ENCODE measurements around the gene MRPS21.
A peak's percentile ranks its signal among the peaks of the same experiment; 100 is the strongest.
"Not testable (repeated sequence)": the region's sequence is repeated elsewhere in the genome, so short reads cannot be mapped to it uniquely, and the experiment has no call there.

Gene MRPS21

GRCh38 chr1:150281758-150282557 lies 11.7 kb upstream of the MRPS21 start, which contains the start of gene CIART:
Gene CIART, plus strand, starts transcription at chr1:150282554. Its CDS starts 714 bp downstream, at chr1:150283268.
- peak; percentile 96 for DNase-seq (ENCODE audit: low spot score)

- DNase-seq (ENCODE audit: low spot score), result no peak
Observed at GRCh38 chr1:150282558-150282958, 11.1 kb upstream of the MRPS21 start.

DNA sequence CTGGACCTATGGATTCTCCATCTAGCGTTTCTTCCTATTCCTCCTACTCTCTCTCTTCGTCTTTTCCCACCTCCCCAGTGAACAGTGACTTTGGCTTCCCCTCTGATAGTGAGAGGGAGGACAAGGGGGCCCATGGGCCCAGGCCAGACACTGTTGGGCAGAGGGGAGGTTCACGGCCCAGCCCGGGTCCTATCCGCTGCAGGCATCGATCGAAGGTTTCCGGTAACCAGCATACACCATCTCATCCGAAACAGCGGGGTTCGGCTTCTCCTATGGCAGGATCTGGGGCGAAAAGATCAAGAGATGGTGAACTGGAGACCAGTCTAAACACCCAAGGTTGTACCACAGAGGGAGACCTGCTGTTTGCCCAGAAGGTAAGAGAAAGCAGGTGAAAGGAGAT lies 10.4 kb upstream of the MRPS21 start:
- DNase-seq (ENCODE audit: low spot score), result no peak

DNA sequence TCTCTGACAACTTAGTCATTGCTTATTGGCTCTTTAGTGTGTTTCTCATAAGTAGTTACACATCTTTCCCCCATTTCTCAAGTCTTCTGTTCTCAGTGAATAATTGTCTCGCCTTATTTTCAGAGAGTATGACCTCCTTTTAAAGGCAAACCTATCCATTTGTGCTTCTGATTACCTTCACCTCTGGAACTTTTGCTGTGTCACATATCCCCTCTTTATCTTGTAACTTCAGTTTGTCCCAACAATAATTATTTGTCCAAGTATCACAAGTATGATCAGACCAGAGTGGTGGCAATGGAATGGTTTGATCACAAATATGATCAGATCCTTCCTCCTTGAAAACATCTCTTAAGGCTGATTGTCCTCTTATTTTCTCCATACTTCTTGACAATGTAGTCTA lies 5.3 kb upstream of the MRPS21 start:
- DNase-seq (ENCODE audit: low spot score), result no peak

GRCh38 chr1:150288822-150289221 lies 4.8 kb upstream of the MRPS21 start:
- no peak for DNase-seq (ENCODE audit: low spot score)

- DNase-seq (ENCODE audit: low spot score), result no peak
Observed at GRCh38 chr1:150295476-150295875, 1.8 kb downstream of the MRPS21 start.

GRCh38 chr1:150299716-150300115 lies 6.1 kb downstream of the MRPS21 start:
- no peak for DNase-seq (ENCODE audit: low spot score)

DNA sequence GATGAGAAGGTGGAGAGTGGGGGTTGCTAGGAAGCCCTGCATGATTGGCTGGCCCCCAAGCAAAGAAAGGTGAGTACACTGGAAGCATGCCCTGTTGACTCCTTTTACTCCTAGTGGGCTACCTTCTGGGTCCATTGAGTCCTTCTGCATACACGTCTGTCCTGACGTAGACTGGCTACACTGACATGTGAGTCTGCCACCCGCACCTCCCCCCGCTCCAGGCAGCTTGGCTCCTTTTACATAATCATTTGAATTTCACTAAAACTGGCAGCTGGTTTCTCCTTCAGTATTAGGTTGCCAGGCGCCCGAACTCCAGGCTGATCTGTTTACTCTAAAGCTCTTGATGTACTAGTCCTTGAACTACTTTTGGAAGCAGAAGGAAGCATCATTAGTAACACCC lies 8.7 kb downstream of the MRPS21 start:
- DNase-seq (ENCODE audit: low spot score), result no peak

DNA sequence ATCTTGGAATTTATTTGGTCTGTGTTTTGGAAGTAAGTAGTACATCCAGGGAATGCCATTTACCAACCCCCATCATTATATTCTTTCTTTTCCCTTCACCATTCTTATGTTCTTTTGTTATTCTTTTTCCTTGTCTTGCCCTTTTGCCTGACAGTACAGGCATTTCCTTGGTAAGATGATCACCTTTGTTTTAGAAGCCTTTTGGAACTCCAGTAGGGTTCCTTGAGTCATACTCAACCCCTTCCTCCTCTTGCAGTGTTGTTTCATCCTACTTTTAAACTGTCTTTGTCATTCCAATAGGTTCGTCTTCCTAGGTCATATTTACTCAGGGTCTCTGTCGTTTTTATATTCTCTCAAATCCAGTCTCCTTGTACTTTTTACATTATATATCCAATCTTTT lies 9.2 kb downstream of the MRPS21 start:
- DNase-seq (ENCODE audit: low spot score), result no peak

DNA sequence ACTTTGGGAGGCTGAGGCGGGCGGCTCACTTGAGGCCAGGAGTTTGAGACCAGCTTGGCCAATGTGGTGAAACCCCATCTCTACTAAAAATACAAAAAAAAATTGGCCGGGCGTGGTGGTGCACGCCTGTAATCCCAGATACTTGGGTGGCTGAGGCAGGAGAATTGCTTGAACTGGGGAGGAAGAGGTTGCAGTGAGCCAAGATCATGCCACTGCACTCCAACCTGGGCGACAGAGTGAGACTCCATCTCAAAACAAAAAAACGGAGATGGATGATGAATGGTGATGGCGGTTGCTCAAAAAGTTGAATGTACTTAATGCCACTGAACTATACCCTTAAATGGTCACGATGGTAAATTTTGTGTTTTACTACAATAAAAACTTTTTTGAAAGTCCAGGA lies 14.9 kb downstream of the MRPS21 start:
- DNase-seq (ENCODE audit: low spot score), result not testable (repeated sequence)

DNA sequence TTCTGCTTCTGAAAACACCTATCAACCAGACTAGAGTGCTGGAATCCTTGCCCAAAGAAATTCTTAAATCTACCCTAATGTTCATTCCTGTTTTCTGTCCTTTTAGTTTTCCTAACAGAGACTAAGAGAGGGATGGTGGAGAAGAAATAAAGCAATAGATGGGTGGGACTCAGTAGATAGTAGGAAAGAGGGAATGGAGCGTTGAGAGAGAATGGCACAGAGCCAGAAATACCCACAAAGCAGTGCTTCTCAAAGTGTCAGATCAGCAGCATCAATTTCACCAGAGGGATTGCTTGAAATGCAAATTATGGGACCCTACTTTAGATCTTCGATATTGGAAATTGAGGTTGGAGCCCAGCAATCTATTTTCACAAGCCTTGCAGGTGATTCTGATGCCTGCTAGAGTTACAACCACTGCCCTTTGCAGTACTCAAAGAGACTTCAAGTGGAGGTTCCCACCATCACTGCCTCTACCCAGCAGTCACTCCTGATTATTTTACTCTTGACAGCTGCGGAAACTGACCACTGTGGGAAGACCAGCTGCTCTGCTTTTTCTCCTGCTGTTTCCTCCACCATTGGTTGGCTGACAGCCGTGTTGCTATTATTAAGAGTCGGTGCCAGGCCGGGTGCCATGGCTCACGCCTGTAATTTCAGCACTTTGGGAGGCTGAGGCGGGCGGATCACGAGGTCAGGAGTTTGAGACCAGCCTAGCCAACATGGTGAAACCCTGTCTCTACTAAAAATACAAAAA lies 16.3 kb downstream of the MRPS21 start:
- no peak for DNase-seq (ENCODE audit: low spot score)

DNA sequence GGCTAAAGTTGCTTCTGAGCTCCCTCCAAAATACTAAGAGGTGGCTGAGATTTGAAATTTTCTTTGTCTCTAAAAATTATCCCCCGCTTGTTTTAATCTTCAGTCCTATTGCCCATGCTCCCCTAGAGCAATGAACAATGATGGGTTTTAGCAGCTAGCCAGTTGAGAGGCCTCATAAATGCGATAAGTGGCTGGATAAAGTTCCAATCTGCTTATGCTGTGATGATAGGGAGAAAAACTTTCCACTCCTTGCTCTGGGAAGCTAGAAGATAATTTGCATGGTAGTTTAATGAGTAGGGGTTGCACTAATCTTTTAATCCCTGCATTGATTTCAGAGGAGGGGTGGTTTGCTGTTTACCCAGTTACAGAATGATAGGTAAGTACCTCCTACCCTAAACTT lies 18.1 kb downstream of the MRPS21 start:
- DNase-seq (ENCODE audit: low spot score), result no peak

- DNase-seq (ENCODE audit: low spot score), result not testable (repeated sequence)
Observed at GRCh38 chr1:150314691-150315090, 21.0 kb downstream of the MRPS21 start.

DNA sequence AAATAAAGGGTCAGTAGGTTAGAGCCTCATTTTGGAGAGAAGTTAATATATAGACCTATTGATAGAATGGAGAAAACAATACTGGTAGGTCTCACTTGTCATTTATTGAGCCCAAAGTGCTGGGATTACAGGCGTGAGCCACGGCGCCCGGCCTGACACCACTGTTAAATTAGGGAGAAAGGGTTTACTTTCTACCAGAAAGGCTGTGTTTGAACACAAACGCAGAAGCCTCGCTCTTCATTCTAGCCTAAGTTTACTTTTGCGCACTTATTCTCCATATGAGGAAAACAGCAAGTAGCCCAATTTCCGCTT lies 27.0 kb downstream of the MRPS21 start:
- no peak for DNase-seq (ENCODE audit: low spot score)

- DNase-seq (ENCODE audit: low spot score), result no peak
Observed at GRCh38 chr1:150321826-150322166, 28.1 kb downstream of the MRPS21 start.

DNA sequence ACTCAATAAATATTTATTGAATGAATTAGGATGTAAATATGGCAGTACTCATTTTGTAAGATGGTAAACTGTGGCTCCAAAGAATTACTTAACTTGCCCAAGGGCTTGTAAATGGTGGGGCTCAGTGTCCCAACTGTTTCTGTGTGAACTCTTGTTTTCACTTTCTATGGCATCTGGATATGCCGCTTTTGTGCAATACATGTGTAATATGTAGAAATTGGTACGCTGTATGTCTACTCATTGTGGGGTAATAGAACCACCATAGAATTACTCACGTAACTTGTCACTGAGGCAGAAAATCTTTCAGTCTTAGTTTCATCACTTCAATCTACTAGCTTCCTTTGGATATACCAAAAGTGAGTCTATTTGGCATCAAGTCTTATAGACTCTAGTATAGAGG lies 28.6 kb downstream of the MRPS21 start:
- no peak for DNase-seq (ENCODE audit: low spot score)

GRCh38 chr1:150332651-150333290 lies 39.1 kb downstream of the MRPS21 start:
- DNase-seq (ENCODE audit: low spot score), result no peak

DNA sequence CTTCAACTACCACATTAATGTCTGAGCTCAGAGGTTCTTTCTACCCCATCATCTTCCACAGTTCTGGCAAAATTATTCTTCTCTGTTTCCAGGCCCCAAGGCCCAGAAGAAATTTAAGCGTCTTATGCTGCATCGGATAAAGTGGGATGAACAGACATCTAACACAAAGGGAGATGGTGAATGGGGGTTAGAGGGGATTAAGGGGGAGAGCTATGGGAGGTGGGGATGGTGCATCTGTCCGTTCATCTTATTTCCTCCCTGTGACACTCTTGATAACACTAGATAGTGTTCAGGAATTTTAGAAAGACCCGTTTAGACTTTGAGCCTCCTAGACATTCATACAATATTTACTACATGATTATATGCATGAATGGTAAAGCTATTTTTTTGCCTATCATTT lies 52.7 kb downstream of the MRPS21 start:
- no peak for DNase-seq (ENCODE audit: low spot score)

DNA sequence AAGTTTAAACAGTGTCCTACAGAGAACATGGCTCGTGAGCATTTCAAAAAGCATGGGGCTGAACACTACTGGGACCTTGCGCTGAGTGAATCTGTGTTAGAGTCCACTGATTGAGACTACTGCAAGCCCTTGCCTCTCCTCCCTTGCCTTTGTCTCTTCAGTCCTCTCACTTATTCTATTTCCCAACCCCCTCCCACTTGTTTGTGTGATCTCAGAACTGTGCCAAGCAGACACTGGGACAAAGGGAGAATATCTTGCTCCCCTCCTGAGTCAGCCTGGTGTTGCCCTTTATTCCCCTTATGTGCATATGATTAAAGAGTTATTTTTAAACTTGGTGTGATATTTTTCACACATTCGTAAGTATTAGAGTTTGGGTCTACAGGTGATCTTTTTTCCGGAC lies 59.2 kb downstream of the MRPS21 start:
- DNase-seq (ENCODE audit: low spot score), result no peak
